Fibroblast of pulmonary artery (primary cell): ENCODE data around the gene HSPG2.

Source experiments
- DNase-seq: peaks from one replicate; pipeline ENCODE4 v3.0.0-alpha.2; 2010; ENCODE audit warnings: low read depth
- H3K4me3 ChIP-seq: replicated peaks from 2 replicates; pipeline ENCODE4 v1.5.1; 2011; ENCODE audit warnings: low read depth, mild to moderate bottlenecking, control low read depth, low read length, moderate library complexity
- CTCF ChIP-seq: IDR thresholded peaks from 2 replicates; pipeline ENCODE4 v1.5.1; 2011; ENCODE audit warnings: mild to moderate bottlenecking, control low read depth, low read length, inconsistent platforms; ENCODE audit errors: missing control alignments

Gene HSPG2

GRCh38 chr1:21865609-21865942 is 71.5 kb downstream of the HSPG2 start:
- DNase-seq: no peak
- TF ChIP-seq CTCF: no peak
- no peak overlapping the region for H3K4me3 ChIP-seq

GRCh38 chr1:21864730-21865129 is 72.4 kb downstream of the HSPG2 start:
- H3K4me3 ChIP-seq: no peak overlapping the region
- DNase-seq: no peak
- no peak for TF ChIP-seq CTCF

GRCh38 chr1:21863981-21864380 is 73.1 kb downstream of the HSPG2 start:
- no peak overlapping the region for H3K4me3 ChIP-seq
- TF ChIP-seq CTCF: no peak
- no peak for DNase-seq

- no peak for TF ChIP-seq CTCF
- peak; percentile 28 for DNase-seq
- no peak overlapping the region for H3K4me3 ChIP-seq
These were observed 75.3 kb downstream of the HSPG2 start for GRCh38 chr1:21861602-21862429.

- H3K4me3 ChIP-seq: no peak overlapping the region
- no peak for DNase-seq
- TF ChIP-seq CTCF: no peak
These were observed 76.1 kb downstream of the HSPG2 start for GRCh38 chr1:21860971-21861370.

GRCh38 chr1:21859669-21860179 is 77.4 kb downstream of the HSPG2 start:
- no peak for TF ChIP-seq CTCF
- no peak for DNase-seq

More at GRCh38 chr1:21859669-21860179, 77.4 kb downstream of the HSPG2 start:
- no peak overlapping the region for H3K4me3 ChIP-seq
